Activated CD4-positive, CD25-positive, alpha-beta regulatory T cell treated with anti-CD3 and anti-CD28 coated beads, Interleukin-2, amount 50 U/mL, for 24 hours (primary cell): ENCODE results near the gene BRAT1.
"Not testable (repeated sequence)": the region's sequence is repeated elsewhere in the genome, so short reads cannot be mapped to it uniquely, and the experiment has no call there.

Experiments
- ATAC-seq, 2 donors: fragments of 150-1000 bp; cut with Tn5 transposase; one replicate each; pipeline ENCODE4 v1.10.0; 2021; ENCODE audit warnings: mild to moderate bottlenecking in 1 of 2, moderate library complexity in 1 of 2

The BRAT1 gene

GRCh38 chr7:2535872-2536627 lies 19.3 kb downstream of the BRAT1 start:
- not testable (repeated sequence) for ATAC-seq

DNA sequence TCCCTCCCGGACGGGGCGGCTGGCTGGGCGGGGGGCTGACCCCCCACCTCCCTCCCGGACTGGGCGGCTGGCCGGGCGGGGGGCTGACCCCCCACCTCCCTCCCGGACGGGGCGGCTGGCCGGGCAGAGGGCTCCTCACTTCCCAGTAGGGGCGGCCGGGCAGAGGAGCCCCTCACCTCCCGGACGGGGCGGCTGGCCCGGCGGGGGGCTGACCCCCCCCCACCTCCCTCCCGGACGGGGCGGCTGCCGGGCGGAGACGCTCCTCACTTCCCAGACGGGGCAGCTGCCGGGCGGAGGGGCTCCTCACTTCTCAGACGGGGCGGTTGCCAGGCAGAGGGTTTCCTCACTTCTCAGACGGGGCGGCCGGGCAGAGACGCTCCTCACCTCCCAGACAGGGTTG lies 21.1 kb downstream of the BRAT1 start:
- not testable (repeated sequence) for ATAC-seq

- not testable (repeated sequence) for ATAC-seq
Measured at GRCh38 chr7:2533566-2533965, 21.8 kb downstream of the BRAT1 start.

- not testable (repeated sequence) for ATAC-seq
Measured at GRCh38 chr7:2532816-2533215, 22.5 kb downstream of the BRAT1 start.

DNA sequence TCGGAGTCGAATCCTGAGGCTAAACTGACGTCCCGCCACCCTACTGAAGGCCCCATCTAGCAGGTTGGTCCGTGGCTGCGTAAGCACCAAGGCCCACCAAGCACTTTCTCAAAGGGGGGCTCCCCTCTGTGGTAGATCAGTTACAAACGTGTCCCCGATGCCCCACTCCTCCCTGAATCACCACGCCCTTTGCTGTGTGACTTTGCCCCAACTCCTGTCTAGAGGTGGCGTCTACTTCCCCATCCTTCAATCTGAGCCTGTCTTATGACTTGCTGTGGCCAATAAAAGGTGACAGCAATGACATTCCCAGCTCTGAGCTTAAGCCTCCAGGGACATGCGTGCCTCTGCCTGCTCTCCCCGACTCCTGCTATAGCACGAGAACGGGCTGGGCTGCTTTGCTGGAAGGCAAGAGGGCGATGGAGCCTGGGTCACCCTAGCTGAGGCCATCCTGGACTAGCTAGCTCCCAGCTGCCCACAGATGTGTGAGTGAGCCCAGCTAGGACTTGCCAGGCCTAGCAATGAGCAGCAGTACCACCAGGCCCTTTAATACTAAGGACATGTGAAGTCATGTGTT lies 23.0 kb downstream of the BRAT1 start:
- not testable (repeated sequence) for ATAC-seq

DNA sequence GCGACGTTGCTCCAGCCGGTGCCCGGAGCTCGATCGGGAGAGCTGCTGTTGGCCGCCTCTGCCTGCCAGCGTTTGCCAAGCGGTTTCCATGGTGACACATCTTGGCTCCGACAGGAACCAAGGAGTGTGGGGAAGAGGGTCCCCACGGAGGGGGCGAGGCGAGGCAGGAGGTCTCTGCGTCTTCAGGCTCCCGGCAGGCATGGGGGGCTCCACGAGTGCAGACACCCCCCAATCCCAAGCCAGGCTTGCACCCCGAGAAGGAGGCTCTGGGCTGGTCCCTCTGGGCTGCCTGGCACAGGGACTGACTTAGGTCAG lies 23.6 kb downstream of the BRAT1 start:
- not testable (repeated sequence) for ATAC-seq

DNA sequence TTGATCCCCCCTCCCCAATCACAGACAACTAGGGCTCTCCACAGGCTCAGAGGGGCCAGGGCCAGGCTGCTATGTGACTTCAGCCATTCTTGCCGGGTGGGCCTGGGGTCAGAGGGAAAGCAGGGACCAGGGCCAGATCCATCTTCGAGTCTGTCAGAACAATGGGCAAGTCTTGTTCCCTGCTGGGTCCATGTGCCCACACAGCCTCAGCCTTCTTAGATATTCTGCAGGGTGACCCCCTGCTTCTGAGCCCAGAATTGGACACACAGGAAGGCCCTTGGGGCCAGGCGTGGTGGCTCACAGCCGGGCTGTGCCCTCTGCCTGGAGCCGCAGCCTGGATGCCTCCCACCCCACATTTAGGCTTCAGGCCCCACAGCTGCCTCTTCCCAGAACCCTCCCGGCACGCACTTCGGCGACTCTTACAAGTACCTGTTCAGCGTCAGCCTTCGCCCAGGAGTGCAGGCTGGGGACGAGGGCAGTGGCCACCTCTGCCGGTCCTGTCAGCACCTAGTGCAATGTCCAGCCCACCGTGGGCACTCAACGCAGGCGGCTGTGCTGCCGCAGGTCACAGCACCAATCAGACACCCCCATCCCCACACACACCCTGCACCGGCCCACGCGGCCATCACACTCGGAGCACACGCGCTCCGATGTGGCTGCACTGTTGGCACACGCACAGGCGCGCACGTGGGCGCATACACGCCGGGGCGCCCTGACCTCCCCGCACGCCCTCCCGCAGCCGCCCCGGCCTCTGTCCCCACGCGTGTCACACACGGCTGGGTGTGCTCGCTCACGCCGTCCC lies 24.1 kb downstream of the BRAT1 start:
- not testable (repeated sequence) for ATAC-seq

GRCh38 chr7:2530071-2530987 lies 25.0 kb downstream of the BRAT1 start:
- peak; percentile 63 to 65 for ATAC-seq

GRCh38 chr7:2529161-2530070 lies 25.9 kb downstream of the BRAT1 start:
- peak; percentile 57 to 61 for ATAC-seq

DNA sequence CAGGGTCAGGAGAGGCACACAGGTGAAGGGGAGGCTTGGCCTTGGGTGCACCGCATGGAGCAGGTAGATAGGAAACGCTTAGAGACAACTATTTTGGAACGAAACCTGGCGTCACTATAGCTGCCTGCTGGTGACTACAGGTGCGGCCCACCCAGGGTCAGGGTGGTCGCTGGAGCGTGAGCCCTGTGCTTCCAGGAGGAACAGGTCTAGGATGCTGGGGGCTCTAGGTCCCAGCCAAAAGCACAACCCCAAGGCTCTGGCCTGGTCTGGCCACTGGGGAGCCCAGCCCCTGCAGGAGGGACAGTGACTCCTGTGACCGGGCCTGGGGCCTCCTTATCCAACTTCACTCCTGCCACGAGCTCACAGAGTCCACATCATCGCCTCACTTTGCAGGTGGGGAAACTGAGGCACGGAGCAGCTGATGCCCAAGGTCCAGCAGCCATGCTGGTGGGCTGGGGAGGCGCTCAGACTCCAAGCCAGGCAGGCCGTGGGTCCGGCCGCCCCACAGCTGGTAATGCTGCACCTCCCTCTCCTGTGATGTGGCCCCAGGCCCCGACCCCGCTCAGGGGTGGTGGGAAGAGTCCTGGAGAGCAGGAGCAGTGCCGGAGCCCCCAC lies 26.7 kb downstream of the BRAT1 start:
- no peak for ATAC-seq

GRCh38 chr7:2527505-2528467 lies 27.5 kb downstream of the BRAT1 start:
- peak in 1 of 2 donors; percentile 24 for ATAC-seq

- ATAC-seq = no peak
Measured at GRCh38 chr7:2526659-2527504, 28.4 kb downstream of the BRAT1 start.

DNA sequence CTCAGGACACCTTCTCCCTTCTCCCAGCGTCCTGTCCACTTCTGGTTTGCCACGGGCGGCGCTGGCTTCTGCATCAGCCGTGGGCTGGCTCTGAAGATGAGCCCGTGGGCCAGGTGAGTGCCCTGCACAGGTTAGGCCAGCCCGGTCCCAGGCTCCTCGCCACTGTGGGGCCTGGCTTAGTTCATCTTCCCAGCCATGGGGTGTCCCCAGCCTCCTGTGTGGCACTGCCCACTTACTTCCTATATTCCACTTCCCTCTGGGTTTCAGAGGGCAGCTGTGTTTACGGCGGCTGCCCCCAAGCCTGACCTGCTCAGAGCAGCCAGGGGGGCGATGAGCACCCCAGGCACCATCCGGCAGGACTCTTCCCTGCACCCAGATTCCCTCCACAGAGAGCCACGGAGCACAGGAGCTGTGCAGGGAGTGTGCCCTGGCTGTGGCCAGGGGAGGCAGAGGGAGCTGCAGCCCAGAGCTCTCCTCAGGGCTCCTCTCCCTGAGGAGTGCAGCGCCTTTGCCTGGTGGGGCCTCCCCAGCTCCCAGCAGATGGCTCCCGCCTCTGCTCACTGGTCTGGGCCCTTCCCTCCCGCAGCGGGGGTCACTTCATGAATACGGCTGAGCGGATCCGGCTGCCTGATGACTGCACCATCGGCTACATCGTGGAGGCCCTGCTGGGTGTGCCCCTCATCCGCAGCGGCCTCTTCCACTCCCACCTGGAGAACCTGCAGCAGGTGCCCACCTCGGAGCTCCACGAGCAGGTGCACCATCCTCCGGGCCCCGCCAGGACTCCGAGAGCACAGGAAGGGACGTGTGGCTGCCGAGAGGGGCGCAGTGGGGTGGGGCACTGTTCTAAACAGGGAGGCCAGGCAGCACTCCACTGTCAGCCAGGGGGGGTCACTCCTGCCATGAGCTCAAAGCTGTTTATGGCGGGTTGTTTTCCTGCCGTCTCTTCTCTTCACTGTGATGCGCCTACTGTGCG lies 29.4 kb downstream of the BRAT1 start:
- ATAC-seq = no peak

DNA sequence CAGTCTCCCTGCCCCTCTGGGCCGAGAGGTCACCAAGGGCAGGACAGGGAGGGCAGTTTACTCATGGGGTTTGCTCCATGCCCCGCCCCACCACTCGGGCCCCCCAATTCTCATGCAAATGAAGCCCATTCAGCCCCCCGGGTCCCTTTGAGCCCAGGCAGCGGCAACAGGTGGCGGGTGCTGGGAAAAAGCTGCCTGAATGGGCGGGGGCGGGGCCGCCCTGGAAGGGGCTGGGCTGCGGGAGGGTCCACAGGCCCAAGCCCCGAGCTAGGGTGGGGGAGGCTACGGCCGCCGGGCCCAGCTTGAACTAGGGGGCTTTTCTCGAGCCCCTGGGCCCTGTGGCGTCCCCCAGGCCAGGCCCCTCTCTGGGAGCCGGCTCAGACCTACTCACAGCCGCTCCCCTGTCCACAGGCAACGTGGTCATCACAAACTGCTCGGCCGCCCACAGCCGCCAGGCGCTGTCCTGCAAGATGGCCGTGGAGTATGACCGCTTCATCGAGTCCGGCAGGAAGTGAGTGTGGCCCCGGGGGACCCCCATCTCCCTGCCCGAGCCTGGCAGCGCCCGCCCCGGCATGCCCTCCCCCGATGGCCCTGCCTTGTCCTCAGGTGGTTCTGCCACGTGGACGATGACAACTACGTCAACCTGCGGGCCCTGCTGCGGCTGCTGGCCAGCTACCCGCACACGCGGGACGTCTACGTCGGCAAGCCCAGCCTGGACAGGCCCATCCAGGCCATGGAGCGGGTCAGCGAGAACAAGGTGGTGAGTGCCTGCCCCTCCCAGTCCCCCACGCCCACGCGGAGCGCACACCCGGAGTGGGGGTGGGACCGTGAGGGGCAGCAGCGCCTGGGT lies 30.3 kb downstream of the BRAT1 start:
- no peak for ATAC-seq

- ATAC-seq = no peak
Measured at GRCh38 chr7:2523941-2524807, 31.1 kb downstream of the BRAT1 start.
